Breast epithelium (tissue), 4 donors: ENCODE measurements around the gene SMIM20. TPM values are rescaled to one million over a fixed set of nuclear protein-coding genes. Genes with fewer than 3 reads are reported as not detected.
"Not testable (repeated sequence)": the region's sequence is repeated elsewhere in the genome, so short reads cannot be mapped to it uniquely, and the experiment has no call there.

Experiments
- DNase-seq, 2 donors: peaks; one replicate each; pipeline ENCODE4 v3.0.0-alpha.2; 2019; ENCODE audit warnings: low spot score in 2 of 2
- H3K27ac ChIP-seq, 2 donors: fragments of 200-600 bp; sonication (generic) in 1 of 2; one replicate each; pipeline ENCODE4 v1.5.1; 2016 to 2019; ENCODE audit warnings: mild to moderate bottlenecking in 1 of 2
- H3K27me3 ChIP-seq, 2 donors: fragments of 200-600 bp; sonication (generic) in 1 of 2; one replicate each; pipeline versions ENCODE4 v1.5.1 to v1.6.0; 2017 to 2019; ENCODE audit warnings: control low read depth in 1 of 2, mild to moderate bottlenecking in 1 of 2
- H3K36me3 ChIP-seq: fragments of 200-600 bp; one replicate; pipeline ENCODE4 v1.5.1; 2019
- H3K4me1 ChIP-seq, 2 donors: fragments of 200-600 bp; sonication (generic); one replicate each; pipeline ENCODE4 v1.5.1; 2016 to 2019; ENCODE audit warnings: control low read depth in 1 of 2
- H3K4me3 ChIP-seq, 3 donors: fragments of 200-600 bp; sonication (generic); 1 replicate in 2 of 3; 2 replicates in 1 of 3; pipeline ENCODE4 v1.5.1; 2016 to 2019; ENCODE audit warnings: mild to moderate bottlenecking in 3 of 3, moderate library complexity in 2 of 3
- H3K9me3 ChIP-seq, 2 donors: fragments of 200-600 bp; sonication (generic) in 1 of 2; one replicate each; pipeline ENCODE4 v1.5.1; 2016 to 2019; ENCODE audit warnings: control low read depth in 1 of 2
- CTCF ChIP-seq, 3 donors: fragments of 450-650 bp; IDR thresholded peaks; one replicate each; pipeline ENCODE4 v1.5.1; 2016 to 2017; ENCODE audit warnings: antibody characterized with exemption in 3 of 3, mild to moderate bottlenecking in 3 of 3, moderate library complexity in 3 of 3
- POLR2A ChIP-seq: fragments of 450-650 bp; IDR thresholded peaks from one replicate; pipeline ENCODE4 v1.6.1; 2016; ENCODE audit warnings: antibody characterized with exemption, mild to moderate bottlenecking, moderate library complexity
- POLR2AphosphoS5 ChIP-seq, 3 donors: sonication (generic); formaldehyde crosslinking; IDR thresholded peaks; one replicate each; pipeline ENCODE4 v1.6.1; 2017; ENCODE audit warnings: antibody characterized with exemption in 3 of 3
- intact Hi-C: fragments of 100-400 bp; cut with DNase I; formaldehyde crosslinking; loops from one replicate; pipeline ENCODE4 v1.15.1; 2023; ENCODE audit warnings: low total_unique reads
- total RNA-seq, 3 donors: library from RNA; depleted of rRNA; stranded (reverse); fragments of >200 nt; gene quantifications; one replicate each; pipeline ENCODE4 v1.1.0, GENCODE V29; 2016

SMIM20 gene
- total RNA-seq: 10 to 100 TPM; 26.9 to 37.0 (median 29.2) TPM

- Histone ChIP-seq H3K27ac (peak within 1 kb of the TSS; percentile 91 to 96), H3K36me3 (no peaks in the 10 kb centered on the region), H3K9me3 (no peaks in the 10 kb centered on the region), H3K27me3 (no peaks in the 10 kb centered on the region), H3K4me3 (peak within 1 kb of the TSS; percentile 62 to 89 (median 79)), H3K4me1 (no peaks in the 10 kb centered on the region)
- peak; percentile 84 to 92 for DNase-seq
- TF ChIP-seq CTCF (IDR thresholded peaks at IDR 0.05) (no peak), POLR2AphosphoS5 (IDR thresholded peaks at IDR 0.05) (peak in 2 of 3 donors; percentile 83 to 92), POLR2A (peak; percentile 53)
- intact Hi-C loops: no loop called here
Observed at GRCh38 chr4:25913851-25914669, at the start of gene SMIM20. TSS of gene SMIM20 (plus strand) at chr4:25914220. CDS start at chr4:25914314, 94 bp downstream.

DNA sequence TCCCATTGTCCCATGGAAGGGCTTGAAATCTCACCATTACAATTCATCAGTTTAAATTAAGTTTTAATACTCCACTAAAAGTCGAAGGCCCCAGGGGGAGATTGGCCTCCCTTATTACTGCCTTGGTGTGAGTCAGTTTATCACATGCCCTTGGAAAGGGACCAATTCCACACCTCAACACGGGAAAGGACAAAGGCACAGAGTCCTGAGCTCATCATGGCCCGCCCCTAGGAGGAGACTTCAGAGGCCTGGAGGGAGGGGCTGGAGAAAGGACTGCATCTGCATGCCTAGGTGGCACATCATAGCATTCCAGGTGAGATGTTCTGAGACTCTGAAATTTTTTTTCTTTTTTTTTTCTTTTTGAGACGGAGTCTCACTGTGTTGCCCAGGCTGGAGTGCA lies 48.4 kb upstream of the SMIM20 start:
- Histone ChIP-seq H3K4me3 (no peak overlapping the region), H3K4me1 (no peaks in the 10 kb centered on the region), H3K9me3 (no peaks in the 10 kb centered on the region), H3K27ac (no peak overlapping the region), H3K36me3 (no peaks in the 10 kb centered on the region), H3K27me3 (no peaks in the 10 kb centered on the region)
- no peak for TF ChIP-seq CTCF (IDR thresholded peaks at IDR 0.05)
- no peak for TF ChIP-seq POLR2AphosphoS5 (IDR thresholded peaks at IDR 0.05)
- no peak for DNase-seq
- intact Hi-C loops: no loop called here

- DNase-seq, H3K36me3 ChIP-seq, H3K27me3 ChIP-seq, H3K9me3 ChIP-seq, H3K4me3 ChIP-seq, H3K27ac ChIP-seq, H3K4me1 ChIP-seq, intact Hi-C loops: not testable (repeated sequence)
Observed at GRCh38 chr4:25866401-25866800, 47.6 kb upstream of the SMIM20 start.

- Histone ChIP-seq H3K36me3 (no peaks in the 10 kb centered on the region), H3K27me3 (no peaks in the 10 kb centered on the region), H3K9me3 (no peaks in the 10 kb centered on the region), H3K4me1 (no peaks in the 10 kb centered on the region), H3K4me3 (no peak overlapping the region), H3K27ac (no peak overlapping the region)
- DNase-seq: no peak
- no peak for TF ChIP-seq POLR2A
- no peak for TF ChIP-seq CTCF (IDR thresholded peaks at IDR 0.05)
- no peak for TF ChIP-seq POLR2AphosphoS5 (IDR thresholded peaks at IDR 0.05)
- intact Hi-C loops: no loop called here
Observed at GRCh38 chr4:25867781-25868294, 46.2 kb upstream of the SMIM20 start.

DNA sequence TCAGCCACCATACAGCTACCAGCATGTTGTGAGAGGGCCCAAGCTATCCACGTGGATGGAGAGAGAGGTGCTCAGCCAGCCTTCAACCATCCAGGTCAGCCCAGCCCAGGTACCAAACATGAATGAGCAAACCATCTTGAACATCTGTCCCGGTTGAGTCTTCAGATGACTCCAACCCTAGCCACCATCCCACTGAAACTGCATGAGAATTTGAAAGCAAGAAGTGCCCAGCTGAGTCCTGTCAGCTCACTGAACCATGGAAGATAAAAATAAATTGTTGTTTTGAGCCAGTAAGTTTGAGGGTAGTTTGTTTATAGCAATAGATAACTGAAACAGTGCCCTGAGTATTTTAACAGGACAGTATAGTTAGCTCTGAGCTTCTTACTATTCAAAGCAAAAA lies 43.9 kb upstream of the SMIM20 start:
- Histone ChIP-seq H3K4me1 (no peaks in the 10 kb centered on the region), H3K36me3 (no peaks in the 10 kb centered on the region), H3K27ac (no peak overlapping the region), H3K9me3 (no peaks in the 10 kb centered on the region), H3K27me3 (no peaks in the 10 kb centered on the region), H3K4me3 (no peak overlapping the region)
- no peak for TF ChIP-seq POLR2A
- TF ChIP-seq POLR2AphosphoS5 (IDR thresholded peaks at IDR 0.05): no peak
- no peak for DNase-seq
- intact Hi-C loops: no loop called here

GRCh38 chr4:25872851-25873631 lies 41.0 kb upstream of the SMIM20 start:
- TF ChIP-seq POLR2A (no peak), CTCF (IDR thresholded peaks at IDR 0.05) (no peak), POLR2AphosphoS5 (IDR thresholded peaks at IDR 0.05) (no peak)
- Histone ChIP-seq H3K9me3 (no peaks in the 10 kb centered on the region), H3K36me3 (no peaks in the 10 kb centered on the region), H3K4me3 (no peak overlapping the region), H3K27ac (no peak overlapping the region), H3K4me1 (no peaks in the 10 kb centered on the region), H3K27me3 (no peaks in the 10 kb centered on the region)
- no peak for DNase-seq
- intact Hi-C loops: no loop called here
